Kidney (tissue), 14 donors: Measurements from ENCODE around the gene TMEM167A. TPM values are rescaled to one million over a fixed set of nuclear protein-coding genes. Genes with fewer than 3 reads are reported as not detected.
A peak's percentile ranks its signal among the peaks of the same experiment; 100 is the strongest.

Experiments used
- DNase-seq, 5 donors: peaks; one replicate each; pipeline ENCODE4 v3.0.0-alpha.2; 2013 to 2020
- FAIRE-seq: peaks from 2 replicates; lab custom pipeline; 2012; peaks lifted over from hg19 to GRCh38; lab: Jason Lieb, UNC
- H3K27ac ChIP-seq, 2 donors: one replicate each; pipeline ENCODE4 v1.7.0; 2013; ENCODE audit warnings: low read depth in 2 of 2, low read length in 2 of 2, inconsistent platforms in 1 of 2
- H3K27me3 ChIP-seq: one replicate; pipeline ENCODE4 v1.7.1; 2013; ENCODE audit warnings: low read length, inconsistent platforms; ENCODE audit not compliant: control insufficient read depth, insufficient read depth
- H3K36me3 ChIP-seq, 3 donors: one replicate each; pipeline versions ENCODE4 v1.7.0 to v1.7.1; 2013; ENCODE audit warnings: low read length in 3 of 3, control low read depth in 1 of 3, inconsistent platforms in 1 of 3; ENCODE audit not compliant: insufficient read depth in 3 of 3, control insufficient read depth in 2 of 3
- H3K4me1 ChIP-seq, 3 donors: one replicate each; pipeline versions ENCODE4 v1.7.0 to v1.7.1; 2013; ENCODE audit warnings: low read length in 3 of 3, inconsistent platforms in 1 of 3, low read depth in 1 of 3; ENCODE audit not compliant: control insufficient read depth in 2 of 3, insufficient read depth in 2 of 3
- H3K4me3 ChIP-seq, 3 donors: one replicate each; pipeline versions ENCODE4 v1.7.0 to v1.8.1; 2013; ENCODE audit warnings: low read length in 3 of 3, control low read depth in 1 of 3, inconsistent platforms in 1 of 3
- H3K9ac ChIP-seq, 3 donors: one replicate each; pipeline versions ENCODE4 v1.7.0 to v1.7.1; 2013; ENCODE audit warnings: low read length in 3 of 3, control low read depth in 1 of 3, inconsistent platforms in 1 of 3
- H3K9me3 ChIP-seq, 3 donors: one replicate each; pipeline versions ENCODE4 v1.7.0 to v1.7.1; 2013; ENCODE audit warnings: low read length in 3 of 3, control low read depth in 1 of 3, inconsistent platforms in 1 of 3; ENCODE audit not compliant: control insufficient read depth in 2 of 3, insufficient read depth in 1 of 3
- CTCF ChIP-seq: IDR thresholded peaks from 3 replicates; pipeline ENCODE4 v1.5.1; 2012; ENCODE audit warnings: mild to moderate bottlenecking, moderate library complexity, borderline replicate concordance; ENCODE audit not compliant: insufficient read depth; ENCODE audit errors: extremely low read depth
- intact Hi-C: fragments of 100-400 bp; cut with DNase I; formaldehyde crosslinking; loops from one replicate; pipeline ENCODE4 v1.11.1; 2022
- polyA plus RNA-seq: library from polyadenylated mRNA; stranded (reverse); fragments of 350-450 nt; fragmentation: Illumina TruSeq; extraction: RNeasy Lipid Tissue Mini Kit (QIAGEN cat#74804); gene quantifications from one replicate; pipeline ENCODE4 v1.2.3, GENCODE V29; 2014; ENCODE audit warnings: low read depth, low replicate concordance; ENCODE audit not compliant: insufficient read depth
- total RNA-seq: library from RNA; stranded (reverse); fragmentation: NEBNext Ultra II Directional; extraction: Animal tissue kit (Norgen Biotek cat#: 25700); gene quantifications from one replicate; pipeline ENCODE4 v1.2.1, GENCODE V29; 2021
- donor health status: control.
- donor health status: control.
- donor health status: control.
- donor health status: control.
- donor health status: control.
- donor health status: DM: yes; HTN: yes; CAD: no.
- donor health status: Normal renal cell carcinoma (clear cell type).

TMEM167A gene
- total and polyA plus RNA-seq, 2 donors from 2014 or later: 55.3 to 82.0 TPM

- peaks cover 0 to 7% (median 6%) of the 10 kb centered on the region in 3 donors for H3K4me1 ChIP-seq
- no peaks in the 10 kb centered on the region for H3K27me3 ChIP-seq
- no peak for TF ChIP-seq CTCF
- peak overlapping the region; percentile 58 to 86 (median 65) for H3K9ac ChIP-seq
- H3K9me3 ChIP-seq: no peaks in the 10 kb centered on the region
- peak overlapping the region; percentile 94 to 100 (median 96) for H3K4me3 ChIP-seq
- DNase-seq (no peak), FAIRE-seq (no peak)
- intact Hi-C loops: no loop called here
- peak overlapping the region; percentile 47 to 75 for H3K27ac ChIP-seq
- H3K36me3 ChIP-seq: no peaks in the 10 kb centered on the region
Measured at GRCh38 chr5:83077662-83078261, 568 bp upstream of the TMEM167A start.

GRCh38 chr5:83072966-83073365 is 4.2 kb downstream of the TMEM167A start:
- no peak overlapping the region for H3K4me3 ChIP-seq
- H3K4me1 ChIP-seq: peaks cover 4 to 6% (median 5%) of the 10 kb centered on the region in 3 donors
- TF ChIP-seq CTCF: no peak
- H3K9ac ChIP-seq: no peak overlapping the region
- FAIRE-seq: no peak
- DNase-seq: no peak
- no peaks in the 10 kb centered on the region for H3K36me3 ChIP-seq
- no peak overlapping the region for H3K27ac ChIP-seq
- intact Hi-C loops: no loop called here
- H3K27me3 ChIP-seq: no peaks in the 10 kb centered on the region
- no peaks in the 10 kb centered on the region for H3K9me3 ChIP-seq

GRCh38 chr5:83071286-83072051 is 5.7 kb downstream of the TMEM167A start:
- H3K36me3 ChIP-seq: no peaks in the 10 kb centered on the region
- no peak overlapping the region for H3K9ac ChIP-seq
- TF ChIP-seq CTCF: no peak
- H3K9me3 ChIP-seq: no peaks in the 10 kb centered on the region
- no peak overlapping the region for H3K4me3 ChIP-seq
- intact Hi-C loops: no loop called here
- no peak for FAIRE-seq
- peaks cover 3 to 4% (median 4%) of the 10 kb centered on the region in 3 donors for H3K4me1 ChIP-seq
- no peaks in the 10 kb centered on the region for H3K27me3 ChIP-seq
- no peak overlapping the region for H3K27ac ChIP-seq
- no peak for DNase-seq
